SH-SY5Y (cell line): ENCODE data around the gene TTPAL.

Experiments used
- GATA2 ChIP-seq: IDR thresholded peaks from 2 replicates; pipeline ENCODE4 v1.6.1; 2011; ENCODE audit warnings: mild to moderate bottlenecking, low read depth, low read length
- GATA3 ChIP-seq: IDR thresholded peaks from 2 replicates; pipeline ENCODE4 v1.6.1; 2011; ENCODE audit warnings: low read depth, mild to moderate bottlenecking, low read length, moderate library complexity

DNA sequence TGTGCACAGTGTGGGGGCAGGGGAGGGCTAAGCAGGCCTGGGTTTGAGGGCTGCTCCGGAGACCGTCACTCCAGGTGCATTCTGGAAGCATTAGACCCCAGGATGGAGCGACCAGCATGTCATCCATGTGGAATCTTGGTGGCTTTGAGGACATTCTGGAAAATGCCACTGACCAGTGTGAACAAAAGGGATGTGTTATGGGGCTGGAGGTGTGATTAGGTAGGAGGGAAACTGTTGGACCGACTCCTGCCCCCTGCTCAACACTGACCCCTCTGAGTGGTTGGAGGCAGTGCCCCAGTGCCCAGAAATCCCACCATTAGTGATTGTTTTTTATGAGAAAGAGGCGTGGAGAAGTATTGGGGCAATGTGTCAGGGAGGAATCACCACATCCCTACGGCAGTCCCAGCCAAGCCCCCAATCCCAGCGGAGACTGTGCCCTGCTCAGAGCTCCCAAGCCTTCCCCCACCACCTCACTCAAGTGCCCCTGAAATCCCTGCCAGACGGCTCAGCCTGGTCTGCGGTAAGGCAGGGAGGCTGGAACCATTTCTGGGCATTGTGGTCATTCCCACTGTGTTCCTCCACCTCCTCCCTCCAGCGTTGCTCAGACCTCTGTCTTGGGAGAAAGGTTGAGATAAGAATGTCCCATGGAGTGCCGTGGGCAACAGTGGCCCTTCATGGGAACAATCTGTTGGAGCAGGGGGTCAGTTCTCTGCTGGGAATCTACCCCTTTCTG lies 44.0 kb upstream of the TTPAL start:
- no peak for TF ChIP-seq GATA3
- TF ChIP-seq GATA2: no peak
